Measurements from ENCODE around the gene GGTA1.

- no peak for TF ChIP-seq CTCF (IDR thresholded peaks at IDR 0.05)
- no peak for TF ChIP-seq POLR2A (IDR thresholded peaks at IDR 0.05)
Observed at GRCh38 chr9:121500165-121500478, 478 bp upstream of the GGTA1 start.

Measured in sigmoid colon (tissue), 3 donors.